NCI-H1092 (cell line): Measurements from ENCODE around the gene ELF2.
"Not testable (repeated sequence)": the region's sequence is repeated elsewhere in the genome, so short reads cannot be mapped to it uniquely, and the experiment has no call there.

Source experiments
- DNase-seq: peaks from one replicate; lab custom pipeline; 2025; lab: John Stamatoyannopoulos, UW

ELF2 gene

GRCh38 chr4:139077567-139078355 lies 99.3 kb downstream of the ELF2 start:
- DNase-seq = no peak

GRCh38 chr4:139076016-139076744 lies 100.8 kb downstream of the ELF2 start:
- no peak for DNase-seq

- DNase-seq = no peak
Measured at GRCh38 chr4:139060591-139060990, 116.4 kb downstream of the ELF2 start.

GRCh38 chr4:139059026-139059425 lies 118.0 kb downstream of the ELF2 start:
- not testable (repeated sequence) for DNase-seq

- no peak for DNase-seq
Measured at GRCh38 chr4:139054791-139055505, 122.1 kb downstream of the ELF2 start.

GRCh38 chr4:139053909-139054308 lies 123.1 kb downstream of the ELF2 start:
- no peak for DNase-seq

- no peak for DNase-seq
Measured at GRCh38 chr4:139050446-139050845, 126.6 kb downstream of the ELF2 start.

- no peak for DNase-seq
Measured at GRCh38 chr4:139048026-139048425, 129.0 kb downstream of the ELF2 start.

- DNase-seq = no peak
Measured at GRCh38 chr4:139044291-139044690, 132.7 kb downstream of the ELF2 start.

- no peak for DNase-seq
Measured at GRCh38 chr4:139042981-139043460, 134.0 kb downstream of the ELF2 start.

GRCh38 chr4:139038874-139039443 lies 138.1 kb downstream of the ELF2 start:
- no peak for DNase-seq

- no peak for DNase-seq
Measured at GRCh38 chr4:139036885-139037284, 140.1 kb downstream of the ELF2 start.

GRCh38 chr4:139035650-139036049 lies 141.4 kb downstream of the ELF2 start:
- no peak for DNase-seq

- peak; percentile 67 for DNase-seq
Measured at GRCh38 chr4:139030614-139031235, 146.3 kb downstream of the ELF2 start.

GRCh38 chr4:139029866-139030363 lies 147.1 kb downstream of the ELF2 start:
- not testable (repeated sequence) for DNase-seq

- no peak for DNase-seq
Measured at GRCh38 chr4:139028191-139028661, 148.8 kb downstream of the ELF2 start.

- DNase-seq = no peak
Measured at GRCh38 chr4:139027776-139028175, 149.2 kb downstream of the ELF2 start.

- no peak for DNase-seq
Measured at GRCh38 chr4:139025841-139026240, 151.2 kb downstream of the ELF2 start.

GRCh38 chr4:139024686-139025085 lies 152.3 kb downstream of the ELF2 start:
- DNase-seq = no peak

- DNase-seq = no peak
Measured at GRCh38 chr4:139022835-139023234, 154.2 kb downstream of the ELF2 start.

- not testable (repeated sequence) for DNase-seq
Measured at GRCh38 chr4:139021071-139021470, 155.9 kb downstream of the ELF2 start.
